HCT116 (cell line): ENCODE results near the gene HMGB4. TPM values are rescaled to one million over a fixed set of nuclear protein-coding genes. Genes with fewer than 3 reads are reported as not detected.

Experiments
- ATAC-seq: fragments of 200-7000 bp; cut with Tn5 transposase; 2 replicates; pipeline ENCODE4 v1.9.1; 2020; ENCODE audit warnings: mild to moderate bottlenecking, moderate library complexity
- BruUV-seq: library from RNA; stranded (reverse); fragments of 400-500 nt; replicated peaks from 2 replicates; lab custom pipeline; 2021; lab: Mats Ljungman, UMichigan
- CTCF ChIA-PET: fragments of 300-600 bp; sonication (Branson Sonifier 250); formaldehyde crosslinking; loops from one replicate; lab custom pipeline; 2021; ENCODE audit warnings: antibody characterized with exemption; lab: Charles Lee
- POLR2A ChIA-PET: fragments of 300-600, 350-600 bp; sonication (Branson Sonifier 250); formaldehyde crosslinking; loops from one replicate; lab custom pipeline; 2021; ENCODE audit warnings: antibody characterized with exemption; lab: Charles Lee
- RAD21 ChIA-PET, 2 experiments: fragments of 300-600 bp; sonication (Branson Sonifier 250); formaldehyde crosslinking; loops; one replicate each; lab custom pipeline; 2023; ENCODE audit warnings: low total read pairs in 2 of 2; ENCODE audit not compliant: uncharacterized antibody in 2 of 2, unreplicated experiment in 2 of 2, low non-redundant PET in 1 of 2; lab: Charles Lee
- DNase-seq: peaks from one replicate; pipeline ENCODE4 v3.0.0-alpha.2; 2010; ENCODE audit warnings: low read depth, low spot score
- H2AFZ ChIP-seq: fragments of 200-600 bp; shearing (Covaris generic), sonication (generic); 2 replicates; pipeline ENCODE4 v1.6.1; 2017; ENCODE audit warnings: low read depth, mixed run types, mixed read lengths, antibody characterized with exemption, low read length; ENCODE audit not compliant: poor library complexity, severe bottlenecking
- H3K27ac ChIP-seq: 2 replicates; pipeline ENCODE4 v1.5.1; 2012; ENCODE audit warnings: low read depth, low read length
- H3K27me3 ChIP-seq: fragments of 200-600 bp; sonication (generic); 2 replicates; pipeline ENCODE4 v1.6.1; 2016; ENCODE audit warnings: mixed run types, low read length, mixed read lengths; ENCODE audit not compliant: insufficient read depth
- H3K36me3 ChIP-seq, 2 experiments: fragments of 200-500 bp in 1 of 2; fragments of 200-600 bp in 1 of 2; sonication (Bioruptor generic) in 1 of 2; sonication (generic) in 1 of 2; 2 replicates each; pipeline versions ENCODE4 v1.5.1 to v1.6.1; 2014 to 2016; ENCODE audit warnings: low read length in 2 of 2, inconsistent platforms in 1 of 2, mixed read lengths in 1 of 2, mixed run types in 1 of 2; ENCODE audit not compliant: insufficient read depth in 2 of 2, control insufficient read depth in 1 of 2
- H3K4me1 ChIP-seq, 2 experiments: fragments of 200-600 bp in 1 of 2; sonication (generic) in 1 of 2; 2 replicates each; pipeline versions ENCODE4 v1.5.1 to v1.6.1; 2012 to 2017; ENCODE audit warnings: low read length in 2 of 2, inconsistent platforms in 1 of 2, mild to moderate bottlenecking in 1 of 2, mixed read lengths in 1 of 2, mixed run types in 1 of 2, moderate library complexity in 1 of 2; ENCODE audit not compliant: insufficient read depth in 2 of 2, control insufficient read depth in 1 of 2
- H3K4me2 ChIP-seq: fragments of 200-600 bp; sonication (generic); 2 replicates; pipeline ENCODE4 v1.6.1; 2017; ENCODE audit warnings: mixed run types, low read length, mixed read lengths
- H3K4me3 ChIP-seq, 2 experiments: fragments of 200-600 bp in 1 of 2; sonication (generic) in 1 of 2; replicated peaks in 1 of 2; 2 replicates each; pipeline ENCODE4 v1.5.1; 2011 to 2016; ENCODE audit warnings: low read length in 2 of 2, control low read depth in 1 of 2, low read depth in 1 of 2, mild to moderate bottlenecking in 1 of 2, mixed read lengths in 1 of 2, mixed run types in 1 of 2
- H3K79me2 ChIP-seq: fragments of 200-600 bp; sonication (generic); 2 replicates; pipeline ENCODE4 v1.6.1; 2017; ENCODE audit warnings: mild to moderate bottlenecking, mixed run types, low read length, moderate library complexity, mixed read lengths; ENCODE audit not compliant: insufficient read depth
- H3K9ac ChIP-seq: fragments of 200-600 bp; sonication (generic); 2 replicates; pipeline ENCODE4 v1.6.1; 2016; ENCODE audit warnings: low read length, mixed read lengths
- H3K9me2 ChIP-seq: fragments of 200-600 bp; sonication (generic), shearing (Covaris generic); 2 replicates; pipeline ENCODE4 v1.6.1; 2017; ENCODE audit warnings: mixed run types, mild to moderate bottlenecking, moderate library complexity; ENCODE audit not compliant: insufficient read depth
- H3K9me3 ChIP-seq, 2 experiments: fragments of 200-500 bp in 1 of 2; fragments of 200-600 bp in 1 of 2; sonication (Bioruptor generic) in 1 of 2; sonication (generic) in 1 of 2; 2 replicates each; pipeline ENCODE4 v1.6.1; 2014 to 2017; ENCODE audit warnings: low read length in 2 of 2, mixed read lengths in 2 of 2, inconsistent platforms in 1 of 2, low read depth in 1 of 2, mild to moderate bottlenecking in 1 of 2, mixed run types in 1 of 2, moderate library complexity in 1 of 2; ENCODE audit not compliant: control insufficient read depth in 1 of 2, insufficient read depth in 1 of 2
- H4K20me1 ChIP-seq: fragments of 200-600 bp; sonication (generic), shearing (Covaris generic); 2 replicates; pipeline ENCODE4 v1.6.1; 2017; ENCODE audit warnings: mixed run types, mild to moderate bottlenecking, moderate library complexity; ENCODE audit not compliant: insufficient read depth
- ATF3 ChIP-seq: IDR thresholded peaks from 2 replicates; pipeline ENCODE4 v1.6.1; 2012
- CBX3 ChIP-seq: IDR thresholded peaks from 2 replicates; pipeline ENCODE4 v1.6.1; 2012; ENCODE audit warnings: low read depth
- CTCF ChIP-seq, 3 experiments: fragments of 200-600 bp in 1 of 3; sonication (generic) in 1 of 3; IDR thresholded peaks in 2 of 3; conservative IDR thresholded peaks in 1 of 3; 2 replicates each; pipeline ENCODE4 v1.5.1; 2012 to 2017; ENCODE audit warnings: low read depth in 2 of 3, low read length in 2 of 3, antibody characterized with exemption in 1 of 3, borderline replicate concordance in 1 of 3, control low read depth in 1 of 3, mild to moderate bottlenecking in 1 of 3, mixed read lengths in 1 of 3, mixed run types in 1 of 3, moderate library complexity in 1 of 3; ENCODE audit not compliant: insufficient read depth in 1 of 3
- EZH2 ChIP-seq: fragments of 200-600 bp; sonication (generic); IDR thresholded peaks from 2 replicates; pipeline ENCODE4 v1.6.1; 2017; ENCODE audit warnings: antibody characterized with exemption, mixed run types
- FOSL1 ChIP-seq: IDR thresholded peaks from 2 replicates; pipeline ENCODE4 v1.6.1; 2012; ENCODE audit warnings: low read depth
- POLR2A ChIP-seq: IDR thresholded peaks from 2 replicates; pipeline ENCODE4 v1.7.0; 2011; ENCODE audit warnings: borderline replicate concordance; ENCODE audit not compliant: insufficient read depth, insufficient read length; ENCODE audit errors: extremely low read depth
- POLR2AphosphoS5 ChIP-seq: IDR thresholded peaks from 2 replicates; pipeline ENCODE4 v1.6.1; 2011; ENCODE audit warnings: mild to moderate bottlenecking, low read depth, low read length, moderate library complexity
- RAD21 ChIP-seq: IDR thresholded peaks from 2 replicates; pipeline ENCODE4 v1.6.1; 2012; ENCODE audit warnings: low read depth, mild to moderate bottlenecking
- SP1 ChIP-seq: IDR thresholded peaks from 2 replicates; pipeline ENCODE4 v1.6.1; 2012; ENCODE audit warnings: low read depth
- YY1 ChIP-seq: IDR thresholded peaks from 2 replicates; pipeline ENCODE4 v1.6.1; 2011; ENCODE audit warnings: low read length, low read depth, moderate library complexity, mild to moderate bottlenecking; ENCODE audit not compliant: insufficient replicate concordance; ENCODE audit errors: extremely low read depth
- ZBTB33 ChIP-seq: IDR thresholded peaks from 2 replicates; pipeline ENCODE4 v1.6.1; 2011; ENCODE audit warnings: mild to moderate bottlenecking, low read length, moderate library complexity; ENCODE audit not compliant: insufficient replicate concordance; ENCODE audit errors: extremely low read depth
- ZFX ChIP-seq: fragments of 450-650 bp; IDR thresholded peaks from 2 replicates; pipeline ENCODE4 v1.6.1; 2017
- ZNF274 ChIP-seq: fragments of 200-500 bp; sonication (Bioruptor generic); IDR thresholded peaks from 2 replicates; pipeline ENCODE4 v1.6.1; 2014; ENCODE audit warnings: mild to moderate bottlenecking, low read depth, low read length, inconsistent platforms
- intact Hi-C: fragments of 100-400 bp; cut with micrococcal nuclease; formaldehyde crosslinking; loops from 2 replicates; pipeline ENCODE4 v1.10.0; 2022
- total RNA-seq: library from RNA; stranded (reverse); gene quantifications from one replicate; pipeline ENCODE4 v1.2.1, GENCODE V29; 2021; ENCODE audit not compliant: unreplicated experiment

HMGB4 gene
- total RNA-seq, 1 experiment from 2014 or later = not detected

DNA sequence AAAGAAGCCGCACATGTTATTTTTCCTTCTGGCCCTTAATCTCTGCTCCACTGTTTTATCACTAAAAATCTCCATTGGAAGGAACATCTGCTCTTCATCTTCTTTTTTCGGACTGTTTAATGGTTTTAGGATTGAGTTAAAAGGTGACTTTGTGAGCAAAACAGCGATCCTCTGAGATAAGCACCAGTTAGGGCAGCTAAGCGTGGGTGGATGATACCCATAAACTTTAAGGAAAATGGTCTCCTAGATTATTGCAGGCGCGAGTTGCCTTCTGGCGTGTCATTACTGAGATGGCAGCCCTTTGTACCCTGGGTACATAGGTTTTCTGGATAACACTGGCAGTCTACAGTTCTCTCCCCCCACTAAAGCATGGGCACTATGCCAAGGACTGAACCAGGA lies 44.0 kb upstream of the HMGB4 start:
- DNase-seq (no peak), ATAC-seq (no peak)
- Histone ChIP-seq H4K20me1 (no peaks in the 10 kb centered on the region), H3K79me2 (no peaks in the 10 kb centered on the region), H3K9me3 (no peaks in the 10 kb centered on the region), H3K9me2 (no peaks in the 10 kb centered on the region), H3K9ac (no peak overlapping the region), H3K4me2 (no peak overlapping the region), H3K27ac (no peak overlapping the region), H3K36me3 (no peaks in the 10 kb centered on the region), H3K4me1 (no peaks in the 10 kb centered on the region), H3K4me3 (no peak overlapping the region), H2AFZ (no peak overlapping the region), H3K27me3 (peaks cover 58% of the 10 kb centered on the region)
- ChIA-PET POLR2A (no interaction called here), RAD21 (no interaction called here), CTCF (no interaction called here)
- BruUV-seq = no TSS peak
- intact Hi-C loops = no loop called here
- TF ChIP-seq POLR2AphosphoS5 (no peak), CTCF (IDR thresholded peaks at IDR 0.05 in 2 of 3, conservative IDR thresholded peaks at IDR 0.05 in 1 of 3; ENCODE audit: borderline replicate concordance in 1 of 3, insufficient read depth in 1 of 3, low read depth in 2 of 3, low read length in 2 of 3) (no peak), ZNF274 (no peak), ZFX (no peak), RAD21 (no peak)
- TF ChIP-seq, all 23 proteins: peak for 0

DNA sequence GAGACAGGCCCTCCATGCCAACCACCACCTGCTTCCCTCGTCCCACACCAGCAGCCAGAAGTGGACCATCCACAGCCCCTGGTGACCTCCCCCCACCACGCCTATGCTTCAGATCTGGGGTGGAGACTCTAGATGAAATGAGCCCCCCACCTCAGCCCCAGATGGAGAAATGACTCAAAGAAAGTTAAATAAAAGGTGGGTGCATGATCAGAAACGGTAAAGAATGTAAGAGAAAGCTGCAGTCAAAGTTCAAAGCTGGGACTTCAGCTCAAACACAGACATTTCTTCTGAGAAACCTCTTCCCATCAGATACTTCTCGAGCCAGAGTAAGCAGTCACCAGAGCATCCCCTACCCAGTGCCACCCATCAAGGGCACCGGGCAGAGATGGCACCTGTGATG lies 43.1 kb upstream of the HMGB4 start:
- no TSS peak for BruUV-seq
- intact Hi-C loops = no loop called here
- Histone ChIP-seq H3K4me2 (no peak overlapping the region), H3K36me3 (no peaks in the 10 kb centered on the region), H3K27me3 (peaks cover 51% of the 10 kb centered on the region), H3K79me2 (no peaks in the 10 kb centered on the region)
- ChIA-PET CTCF (no interaction called here), RAD21 (no interaction called here)
- ATAC-seq = no peak
- TF ChIP-seq EZH2 (no peak), SP1 (no peak), POLR2A (no peak), ZNF274 (no peak), ATF3 (no peak), YY1 (no peak), CBX3 (no peak), FOSL1 (no peak), ZBTB33 (no peak)
- TF ChIP-seq, all 23 proteins: peak for 0
- Histone ChIP-seq H3K4me1 (no peaks in the 10 kb centered on the region), H4K20me1 (no peaks in the 10 kb centered on the region), H3K27ac (no peak overlapping the region), H2AFZ (no peak overlapping the region), H3K4me3 (no peak overlapping the region), H3K9me2 (no peaks in the 10 kb centered on the region), H3K9ac (no peak overlapping the region), H3K9me3 (no peaks in the 10 kb centered on the region)
- POLR2A ChIA-PET = no interaction called here
- DNase-seq = no peak
